B cell (primary cell): Measurements from ENCODE around the gene PERCC1. TPM values are rescaled to one million over a fixed set of nuclear protein-coding genes. Genes with fewer than 3 reads are reported as not detected.

Source experiments
- ATAC-seq: fragments of 200-7000 bp; cut with Tn5 transposase; one replicate; pipeline ENCODE4 v1.10.0; 2021; ENCODE audit warnings: low read depth, mild to moderate bottlenecking, moderate number of reproducible peaks, moderate library complexity
- CTCF ChIA-PET: fragments of 350-600 bp; sonication (Branson Sonifier 250); formaldehyde crosslinking; loops from one replicate; lab custom pipeline; 2021; ENCODE audit warnings: antibody characterized with exemption, inconsistent platforms; lab: Charles Lee
- POLR2A ChIA-PET: fragments of 350-600 bp; sonication (Branson Sonifier 250); formaldehyde crosslinking; loops from one replicate; lab custom pipeline; 2021; ENCODE audit warnings: antibody characterized with exemption; lab: Charles Lee
- DNase-seq: peaks from one replicate; pipeline ENCODE4 v3.0.0; 2013
- H2AFZ ChIP-seq: 2 replicates; pipeline ENCODE4 v1.6.1; 2012; ENCODE audit warnings: mild to moderate bottlenecking, low read depth, low read length; ENCODE audit not compliant: insufficient read depth, poor library complexity, severe bottlenecking
- H3K27ac ChIP-seq, 2 donors: 1 replicate in 1 of 2; 2 replicates in 1 of 2; pipeline ENCODE4 v1.5.1; 2012 to 2013; ENCODE audit warnings: low read length in 2 of 2, mild to moderate bottlenecking in 2 of 2, moderate library complexity in 1 of 2
- H3K27me3 ChIP-seq, 4 experiments: fragments of 200-600 bp in 1 of 4; sonication (generic) in 1 of 4; replicated peaks in 1 of 4; 1 replicate in 2 of 4; 2 replicates in 2 of 4; pipeline versions ENCODE4 v1.6.1 to v1.7.0; 2013 to 2016; ENCODE audit warnings: low read length in 3 of 4, mild to moderate bottlenecking in 2 of 4, mixed read lengths in 1 of 4, moderate library complexity in 1 of 4; ENCODE audit not compliant: insufficient read depth in 4 of 4, control insufficient read depth in 3 of 4; ENCODE audit errors: control extremely low read depth in 1 of 4
- H3K36me3 ChIP-seq, 2 experiments: replicated peaks in 1 of 2; 1 replicate in 1 of 2; 2 replicates in 1 of 2; pipeline versions ENCODE4 v1.6.1 to v1.7.1; 2013; ENCODE audit warnings: low read length in 1 of 2; ENCODE audit not compliant: insufficient read depth in 2 of 2, control insufficient read depth in 1 of 2; ENCODE audit errors: control extremely low read depth in 1 of 2, extremely low read depth in 1 of 2
- H3K4me1 ChIP-seq, 2 donors: fragments of 200-600 bp in 1 of 2; sonication (generic) in 1 of 2; 1 replicate in 1 of 2; 2 replicates in 1 of 2; pipeline versions ENCODE4 v1.5.1 to v1.6.1; 2013 to 2017; ENCODE audit warnings: low read length in 2 of 2; ENCODE audit not compliant: control insufficient read depth in 2 of 2, insufficient read depth in 2 of 2
- H3K4me2 ChIP-seq: replicated peaks from 2 replicates; pipeline ENCODE3; 2012; ENCODE audit warnings: mild to moderate bottlenecking, low read depth, low read length; ENCODE audit not compliant: poor library complexity, severe bottlenecking
- H3K4me3 ChIP-seq, 5 experiments: fragments of 200-600 bp in 1 of 5; sonication (generic) in 1 of 5; 1 replicate in 3 of 5; 2 replicates in 2 of 5; pipeline versions ENCODE4 v1.5.1 to v1.7.0; 2011 to 2016; ENCODE audit warnings: low read length in 4 of 5, mild to moderate bottlenecking in 4 of 5, low read depth in 2 of 5, control low read depth in 1 of 5, moderate library complexity in 1 of 5; ENCODE audit not compliant: insufficient read depth in 1 of 5; ENCODE audit errors: control extremely low read depth in 1 of 5, extremely low read depth in 1 of 5
- H3K79me2 ChIP-seq: fragments of 200-600 bp; sonication (generic); one replicate; pipeline ENCODE4 v1.6.0; 2016; ENCODE audit warnings: low read length; ENCODE audit not compliant: control insufficient read depth, insufficient read depth
- H3K9ac ChIP-seq: fragments of 200-600 bp; sonication (generic); 2 replicates; pipeline ENCODE4 v1.6.1; 2017; ENCODE audit warnings: mild to moderate bottlenecking, low read length, moderate library complexity
- H3K9me3 ChIP-seq, 3 donors: one replicate each; pipeline versions ENCODE4 v1.6.1 to v1.7.1; 2013; ENCODE audit warnings: low read length in 2 of 3; ENCODE audit not compliant: control insufficient read depth in 2 of 3, insufficient read depth in 1 of 3; ENCODE audit errors: control extremely low read depth in 1 of 3
- H4K20me1 ChIP-seq: 2 replicates; pipeline ENCODE4 v1.6.0; 2012; ENCODE audit warnings: mild to moderate bottlenecking, low read length; ENCODE audit not compliant: insufficient read depth, control insufficient read depth, poor library complexity, severe bottlenecking
- H3K27ac Mint-ChIP-seq: one replicate; pipeline ENCODE4 v1.8.0; 2021; ENCODE audit warnings: mixed read lengths
- H3K27me3 Mint-ChIP-seq: one replicate; pipeline ENCODE4 v1.8.0; 2021; ENCODE audit warnings: mixed read lengths
- H3K4me1 Mint-ChIP-seq: one replicate; pipeline ENCODE4 v1.8.0; 2021; ENCODE audit warnings: mixed read lengths
- H3K4me3 Mint-ChIP-seq: one replicate; pipeline ENCODE4 v1.8.0; 2021; ENCODE audit warnings: mixed read lengths
- H3K9me3 Mint-ChIP-seq: one replicate; pipeline ENCODE4 v1.8.0; 2022; ENCODE audit warnings: mixed read lengths; ENCODE audit not compliant: insufficient read depth
- CTCF ChIP-seq: fragments of 200-600 bp; IDR thresholded peaks from one replicate; pipeline ENCODE4 v1.8.0; 2022; ENCODE audit warnings: antibody characterized with exemption, mild to moderate bottlenecking
- EZH2 ChIP-seq: IDR thresholded peaks from 2 replicates; pipeline ENCODE4 v1.6.1; 2012; ENCODE audit warnings: borderline replicate concordance, low read depth, mild to moderate bottlenecking, moderate library complexity, low read length; ENCODE audit not compliant: insufficient read depth, poor library complexity, severe bottlenecking
- WGBS: methylation state at CpG from one replicate; pipeline ENCODE4 v1.1.5; 2013; ENCODE audit warnings: missing lambda C conversion rate; ENCODE audit not compliant: insufficient coverage; 5-methylcytosine and 5-hydroxymethylcytosine counted together
- intact Hi-C: fragments of 100-400 bp; cut with micrococcal nuclease; formaldehyde crosslinking; loops from one replicate; pipeline ENCODE4 v1.10.0; 2022
- polyA plus RNA-seq: library from polyadenylated mRNA; depleted of rRNA; stranded (reverse); fragments of >200 nt; gene quantifications from 2 replicates; pipeline ENCODE4 v1.2.3, GENCODE V29; 2012
- total RNA-seq, 2 donors: library from RNA; stranded (reverse); fragments of 120-200 nt in 1 of 2; gene quantifications; 1 replicate in 1 of 2; 2 replicates in 1 of 2; pipeline versions ENCODE4 v1.2.3 to v1.2.4, GENCODE V29; 2013 to 2022

PERCC1 gene
- total and polyA plus RNA-seq, 2 donors (not counting 1 experiment from before 2014, with no cell fraction given): 0.46 to 0.64 TPM

GRCh38 chr16:1414532-1415260, 16.2 kb upstream of the PERCC1 start, which contains the start of gene UNKL:
TSS of gene UNKL (minus strand) at chr16:1414704. CDS start at chr16:1414691, 13 bp downstream.
- ATAC-seq (peak; percentile 68), DNase-seq (peak; percentile 91)
- Histone ChIP-seq H3K4me2 (peak within 1 kb of the TSS; percentile 96), H3K4me3 (peak within 1 kb of the TSS in 4 of 5 experiments; percentile 76 to 92 (median 88)), H3K27ac (peak within 1 kb of the TSS; percentile 70 to 92), H2AFZ (peak within 1 kb of the TSS; percentile 64), H3K36me3 (peaks cover 0 to 22% of the 10 kb centered on the region in 2 experiments), H3K27me3 (no peaks in the 10 kb centered on the region), H3K4me1 (peaks cover 7 to 20% of the 10 kb centered on the region in 2 donors), H3K79me2 (peaks cover 74% of the 10 kb centered on the region), H3K9ac (peak within 1 kb of the TSS; percentile 91), H3K9me3 (no peaks in the 10 kb centered on the region), H4K20me1 (peaks cover 44% of the 10 kb centered on the region)
- Mint-ChIP-seq H3K27me3 (no peaks in the 10 kb centered on the region), H3K4me1 (peaks cover 12% of the 10 kb centered on the region), H3K4me3 (peak within 1 kb of the TSS; percentile 90), H3K9me3 (no peaks in the 10 kb centered on the region), H3K27ac (peak within 1 kb of the TSS; percentile 95)
- ChIA-PET POLR2A (no interaction called here), CTCF (no interaction called here)
- TF ChIP-seq CTCF: no peak
- 2% methylated on average over 52 of the region's 72 CpGs for WGBS
- intact Hi-C loops: loop anchor here (2.0 to 5.0 kb wide), 3 partner anchors 37 to 358 kb away; partner anchors contain the start of genes CLCN7, EME2, MRPS34 and NME3

GRCh38 chr16:1416521-1416941, 14.3 kb upstream of the PERCC1 start:
- H3K4me2 ChIP-seq: no peak overlapping the region
- no peak overlapping the region for H3K9ac ChIP-seq
- no peak overlapping the region for H2AFZ ChIP-seq
- H3K9me3 ChIP-seq: no peaks in the 10 kb centered on the region
- intact Hi-C loops: no loop called here
- TF ChIP-seq CTCF: no peak
- no peak for TF ChIP-seq EZH2
- H3K27ac ChIP-seq: no peak overlapping the region
- ATAC-seq (no peak), DNase-seq (no peak)
- H3K36me3 ChIP-seq: peaks cover 0 to 14% of the 10 kb centered on the region in 2 experiments
- Mint-ChIP-seq H3K27me3 (no peaks in the 10 kb centered on the region), H3K4me1 (peaks cover 26% of the 10 kb centered on the region), H3K9me3 (no peaks in the 10 kb centered on the region), H3K27ac (peak overlapping the region; percentile 67), H3K4me3 (peak overlapping the region; percentile 7)
- ChIA-PET CTCF (interaction anchor here (0.8 to 1.2 kb wide), 2 partner anchors 11 to 37 kb away, joined by 3 read pairs; no protein-coding TSS in a partner anchor), POLR2A (interaction anchor here (0.7 kb wide), 1 partner anchor 108 kb away, joined by 4 read pairs; no protein-coding TSS in a partner anchor)
- 93% methylated on average over 3 of the region's 3 CpGs for WGBS
- H3K4me1 ChIP-seq: peaks cover 12 to 33% of the 10 kb centered on the region in 2 donors
- peaks cover 35% of the 10 kb centered on the region for H4K20me1 ChIP-seq
- no peaks in the 10 kb centered on the region for H3K27me3 ChIP-seq
- H3K79me2 ChIP-seq: peaks cover 64% of the 10 kb centered on the region
- H3K4me3 ChIP-seq: no peak overlapping the region
